ENCODE results near the gene ARHGAP29. TPM values are rescaled to one million over a fixed set of nuclear protein-coding genes. Genes with fewer than 3 reads are reported as not detected.
"Not testable (repeated sequence)": the region's sequence is repeated elsewhere in the genome, so short reads cannot be mapped to it uniquely, and the experiment has no call there.

ARHGAP29 gene
- total and polyA plus RNA-seq, 2 experiments from 2014 or later: 4.6 to 6.9 TPM

- TF ChIP-seq ZNF114 (CRISPR knock-in tag; IDR thresholded peaks at IDR 0.05) (no peak), JUNB (IDR thresholded peaks at IDR 0.05; ENCODE audit: unreplicated experiment) (no peak), EZH2 (IDR thresholded peaks at IDR 0.05; ENCODE audit: low read depth, unreplicated experiment) (no peak), ETS1 (IDR thresholded peaks at IDR 0.05) (no peak), REST (IDR thresholded peaks at IDR 0.05; ENCODE audit: unreplicated experiment) (no peak), ZNF331 (CRISPR knock-in tag; IDR thresholded peaks at IDR 0.05; ENCODE audit: low read depth) (no peak)
These were observed 84.3 kb downstream of the ARHGAP29 start (continued) for GRCh38 chr1:94153133-94153532.

- not testable (repeated sequence) for H3K4me3 Mint-ChIP-seq; H3K4me3 ChIP-seq; H3K27me3 ChIP-seq (ENCODE audit: insufficient read depth); ATAC-seq; H3K9me2 ChIP-seq (ENCODE audit: insufficient read depth); H2AFZ ChIP-seq; H3F3A ChIP-seq (replicated peaks; ENCODE audit: low read depth); H3K9me3 Mint-ChIP-seq; H3K4me1 ChIP-seq (ENCODE audit: insufficient read depth); H3K36me3 Mint-ChIP-seq (ENCODE audit: low read depth); H3K36me3 ChIP-seq (ENCODE audit: insufficient read depth); H3K79me2 ChIP-seq (replicated peaks; ENCODE audit: insufficient read depth); H3K27me3 Mint-ChIP-seq (ENCODE audit: insufficient read depth, low read depth, poor library complexity); DNase-seq (ENCODE audit: low spot score); H4K20me1 ChIP-seq (replicated peaks; ENCODE audit: insufficient read depth); H3K27ac Mint-ChIP-seq; H3K4me2 ChIP-seq; H3K27ac ChIP-seq (ENCODE audit: low read depth)
- peaks cover 16% of the 10 kb centered on the region for H3K4me1 Mint-ChIP-seq
These were observed 88.2 kb downstream of the ARHGAP29 start for GRCh38 chr1:94149166-94149565.

GRCh38 chr1:94146273-94146672, 91.1 kb downstream of the ARHGAP29 start:
- Mint-ChIP-seq H3K4me1 (peaks cover 23% of the 10 kb centered on the region), H3K4me3 (no peak overlapping the region), H3K9me3 (no peaks in the 10 kb centered on the region), H3K27me3 (ENCODE audit: insufficient read depth, low read depth, poor library complexity) (no peaks in the 10 kb centered on the region), H3K27ac (no peak overlapping the region), H3K36me3 (ENCODE audit: low read depth) (no peaks in the 10 kb centered on the region)
- Histone ChIP-seq H3K9me2 (ENCODE audit: insufficient read depth) (no peaks in the 10 kb centered on the region), H4K20me1 (replicated peaks; ENCODE audit: insufficient read depth) (no peaks in the 10 kb centered on the region), H3K27ac (ENCODE audit: low read depth) (no peak overlapping the region), H3K4me2 (no peak overlapping the region), H3K79me2 (replicated peaks; ENCODE audit: insufficient read depth) (no peaks in the 10 kb centered on the region), H3K4me3 (no peak overlapping the region), H3F3A (replicated peaks; ENCODE audit: low read depth) (no peaks in the 10 kb centered on the region), H2AFZ (peak overlapping the region; percentile 57; the same call in 1 of the 2 replicates), H3K36me3 (ENCODE audit: insufficient read depth) (no peaks in the 10 kb centered on the region), H3K27me3 (ENCODE audit: insufficient read depth) (no peaks in the 10 kb centered on the region), H3K4me1 (ENCODE audit: insufficient read depth) (peaks cover 9% of the 10 kb centered on the region)
- no peak; the same call in 2 of the 3 replicates for ATAC-seq
- no peak for DNase-seq (ENCODE audit: low spot score)
- no peak for TF ChIP-seq JUNB (IDR thresholded peaks at IDR 0.05; ENCODE audit: unreplicated experiment)
- no peak for TF ChIP-seq ZNF331 (CRISPR knock-in tag; IDR thresholded peaks at IDR 0.05; ENCODE audit: low read depth)
- no peak for TF ChIP-seq NANOG (IDR thresholded peaks at IDR 0.05; ENCODE audit: borderline replicate concordance)
- TF ChIP-seq STAT1 (IDR thresholded peaks at IDR 0.05; ENCODE audit: unreplicated experiment): no peak
- no peak for TF ChIP-seq POLR2AphosphoS5 (IDR thresholded peaks at IDR 0.05; ENCODE audit: low read depth)
- TF ChIP-seq CREB1 (CRISPR knock-in tag; IDR thresholded peaks at IDR 0.05; ENCODE audit: low read depth): no peak
- TF ChIP-seq ZNF114 (CRISPR knock-in tag; IDR thresholded peaks at IDR 0.05): no peak
- TF ChIP-seq CTCF (conservative IDR thresholded peaks at IDR 0.05; ENCODE audit: low read depth in 2 of 2): no peak

Data from GM23338 (cell line).